PC-9 (cell line): ENCODE results near the gene NPC2. TPM values are rescaled to one million over a fixed set of nuclear protein-coding genes. Genes with fewer than 3 reads are reported as not detected.

ENCODE experiments used
- BruUV-seq: library from RNA; stranded (reverse); fragments of 400-500 nt; replicated peaks from 2 replicates; lab custom pipeline; 2021; lab: Mats Ljungman, UMichigan
- CTCF ChIA-PET: fragments of 300-600 bp; sonication (Branson Sonifier 250); formaldehyde crosslinking; loops from one replicate; lab custom pipeline; 2022; ENCODE audit warnings: antibody characterized with exemption; lab: Charles Lee
- POLR2A ChIA-PET: fragments of 300-600 bp; sonication (Branson Sonifier 250); formaldehyde crosslinking; loops from one replicate; lab custom pipeline; 2022; ENCODE audit warnings: antibody characterized with exemption; ENCODE audit not compliant: unreplicated experiment; lab: Charles Lee
- DNase-seq, 2 experiments: peaks; one replicate each; pipeline versions ENCODE4 v3.0.0 to v3.0.0-alpha.2; 2015 to 2022; ENCODE audit warnings: mixed read lengths in 1 of 2
- H2AFZ ChIP-seq: fragments of 200-600 bp; sonication (generic); 2 replicates; pipeline ENCODE4 v1.8.1; 2017; ENCODE audit warnings: antibody characterized with exemption
- H3F3A ChIP-seq: fragments of 200-600 bp; sonication (generic); 2 replicates; pipeline ENCODE4 v1.8.1; 2017; ENCODE audit warnings: antibody characterized with exemption, mild to moderate bottlenecking, low read depth; ENCODE audit not compliant: insufficient read depth
- H3K27ac ChIP-seq: fragments of 200-600 bp; sonication (generic); 2 replicates; pipeline ENCODE4 v1.6.1; 2016; ENCODE audit warnings: mixed run types
- H3K27me3 ChIP-seq: fragments of 200-600 bp; sonication (generic); 2 replicates; pipeline ENCODE4 v1.6.1; 2016; ENCODE audit warnings: low read depth, mixed run types; ENCODE audit not compliant: insufficient read depth
- H3K36me3 ChIP-seq: fragments of 200-600 bp; sonication (generic); 2 replicates; pipeline ENCODE4 v1.6.1; 2016; ENCODE audit warnings: low read depth, mixed run types
- H3K4me1 ChIP-seq: fragments of 200-600 bp; sonication (generic); replicated peaks from 2 replicates; pipeline ENCODE4 v1.6.1; 2016; ENCODE audit warnings: mixed run types; ENCODE audit not compliant: insufficient read depth
- H3K4me2 ChIP-seq: fragments of 200-600 bp; sonication (generic); 2 replicates; pipeline ENCODE4 v1.6.1; 2017; ENCODE audit warnings: mixed run types
- H3K4me3 ChIP-seq: fragments of 200-600 bp; sonication (generic); 2 replicates; pipeline ENCODE4 v1.6.1; 2016; ENCODE audit warnings: mixed run types
- H3K79me2 ChIP-seq: fragments of 200-600 bp; sonication (generic); 2 replicates; pipeline ENCODE4 v1.6.1; 2017; ENCODE audit warnings: low read depth, mixed run types
- H3K9me2 ChIP-seq: fragments of 200-600 bp; sonication (generic); 2 replicates; pipeline ENCODE4 v1.8.1; 2017; ENCODE audit warnings: mild to moderate bottlenecking; ENCODE audit not compliant: insufficient read depth
- H3K9me3 ChIP-seq: fragments of 200-600 bp; sonication (generic); 2 replicates; pipeline ENCODE4 v1.8.1; 2016; ENCODE audit warnings: low read depth; ENCODE audit not compliant: insufficient read depth
- H4K20me1 ChIP-seq: fragments of 200-600 bp; sonication (generic); 2 replicates; pipeline ENCODE4 v1.8.1; 2017; ENCODE audit not compliant: insufficient read depth
- EZH2 ChIP-seq: fragments of 200-600 bp; sonication (generic); IDR thresholded peaks from 2 replicates; pipeline ENCODE4 v1.8.0; 2017; ENCODE audit warnings: antibody characterized with exemption, low read depth
- intact Hi-C: fragments of 100-400 bp; cut with micrococcal nuclease; formaldehyde crosslinking; loops from one replicate; pipeline ENCODE4 v1.10.0; 2022; ENCODE audit not compliant: unreplicated experiment
- total RNA-seq: library from RNA; stranded (reverse); gene quantifications from 2 replicates; pipeline ENCODE4 v1.2.3, GENCODE V29; 2021
- TF ChIP-seq, protein P1 (sequence below): fragments of 200-600 bp; sonication (generic); conservative IDR thresholded peaks from 2 replicates; pipeline ENCODE4 v1.6.1; 2017; ENCODE audit warnings: mixed run types, antibody characterized with exemption, mild to moderate bottlenecking, moderate library complexity

Gene NPC2
- total RNA-seq, 1 experiment from 2014 or later, result 1,010 TPM

DNA sequence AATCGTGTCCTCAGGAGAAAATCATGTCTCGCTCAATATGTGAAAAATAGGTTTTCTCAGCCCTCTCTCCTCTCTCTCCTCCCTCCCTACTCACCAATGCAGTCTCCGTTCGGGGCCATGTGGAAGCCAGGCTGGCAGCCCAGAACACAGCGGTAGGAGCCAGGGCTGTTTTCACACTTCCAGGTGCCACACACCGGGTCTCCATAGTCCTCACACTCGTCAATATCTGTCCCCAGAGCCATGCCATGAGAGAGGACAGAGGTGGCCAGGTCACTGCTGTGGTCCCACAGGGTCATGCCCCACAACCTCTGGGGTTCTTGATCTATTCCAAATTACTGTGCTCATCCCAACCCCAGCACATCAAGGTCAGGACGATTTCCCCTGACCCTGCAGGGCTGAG is 14.0 kb upstream of the NPC2 start:
- TF ChIP-seq, protein P1, sequence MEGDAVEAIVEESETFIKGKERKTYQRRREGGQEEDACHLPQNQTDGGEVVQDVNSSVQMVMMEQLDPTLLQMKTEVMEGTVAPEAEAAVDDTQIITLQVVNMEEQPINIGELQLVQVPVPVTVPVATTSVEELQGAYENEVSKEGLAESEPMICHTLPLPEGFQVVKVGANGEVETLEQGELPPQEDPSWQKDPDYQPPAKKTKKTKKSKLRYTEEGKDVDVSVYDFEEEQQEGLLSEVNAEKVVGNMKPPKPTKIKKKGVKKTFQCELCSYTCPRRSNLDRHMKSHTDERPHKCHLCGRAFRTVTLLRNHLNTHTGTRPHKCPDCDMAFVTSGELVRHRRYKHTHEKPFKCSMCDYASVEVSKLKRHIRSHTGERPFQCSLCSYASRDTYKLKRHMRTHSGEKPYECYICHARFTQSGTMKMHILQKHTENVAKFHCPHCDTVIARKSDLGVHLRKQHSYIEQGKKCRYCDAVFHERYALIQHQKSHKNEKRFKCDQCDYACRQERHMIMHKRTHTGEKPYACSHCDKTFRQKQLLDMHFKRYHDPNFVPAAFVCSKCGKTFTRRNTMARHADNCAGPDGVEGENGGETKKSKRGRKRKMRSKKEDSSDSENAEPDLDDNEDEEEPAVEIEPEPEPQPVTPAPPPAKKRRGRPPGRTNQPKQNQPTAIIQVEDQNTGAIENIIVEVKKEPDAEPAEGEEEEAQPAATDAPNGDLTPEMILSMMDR, result no peak
- no peak for TF ChIP-seq EZH2
- POLR2A ChIA-PET, result interaction anchor here (0.6 kb wide), 1 partner anchor 29 kb away, joined by 4 read pairs; no protein-coding TSS in a partner anchor
- no peaks in the 10 kb centered on the region; the same call in 1 of the 2 replicates for H3K4me1 ChIP-seq
- no peaks in the 10 kb centered on the region for H3K9me3 ChIP-seq
- no TSS peak for BruUV-seq
- intact Hi-C loops, result no loop called here
- no peaks in the 10 kb centered on the region for H4K20me1 ChIP-seq
- no peak for DNase-seq
- H3K4me3 ChIP-seq, result no peak overlapping the region
- H3K4me2 ChIP-seq, result no peak overlapping the region
- H3K27me3 ChIP-seq, result no peaks in the 10 kb centered on the region
- H2AFZ ChIP-seq, result no peak overlapping the region
- no peak overlapping the region for H3K27ac ChIP-seq
- CTCF ChIA-PET, result no interaction called here
- H3K36me3 ChIP-seq, result peaks cover 4% of the 10 kb centered on the region; the same call in 1 of the 2 replicates
- H3K9me2 ChIP-seq, result no peaks in the 10 kb centered on the region
- H3F3A ChIP-seq, result 0 out of 2 replicates have a peak, but pooled peaks cover 8% of the 10 kb centered on the region
- H3K79me2 ChIP-seq, result no peaks in the 10 kb centered on the region

DNA sequence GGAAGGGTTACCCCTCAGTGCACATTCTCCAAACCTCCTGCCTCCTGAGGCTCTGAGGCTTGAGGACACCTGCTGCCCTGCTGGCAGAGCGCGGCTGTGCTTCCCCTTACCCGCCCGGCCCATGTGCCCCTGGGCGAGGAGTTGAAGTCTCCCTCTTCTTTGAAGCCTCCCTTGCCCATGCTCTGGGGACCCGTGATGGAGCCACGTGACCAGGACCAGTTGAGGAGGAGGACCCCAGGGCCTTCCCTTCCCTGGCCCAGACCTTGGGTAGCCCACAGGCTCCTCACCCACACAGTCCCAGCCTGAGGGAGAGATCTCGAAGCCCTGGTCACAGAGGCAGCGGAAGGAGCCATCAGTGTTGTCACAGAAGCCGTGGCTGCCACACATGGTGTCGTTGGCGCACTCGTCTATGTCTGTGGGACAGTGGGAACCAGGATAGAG is 13.3 kb upstream of the NPC2 start:
- Histone ChIP-seq H3K79me2 (no peaks in the 10 kb centered on the region), H3K27me3 (no peaks in the 10 kb centered on the region), H3K9me3 (no peaks in the 10 kb centered on the region), H4K20me1 (no peaks in the 10 kb centered on the region), H3K9me2 (no peaks in the 10 kb centered on the region), H3K4me3 (no peak overlapping the region), H3K4me1 (no peaks in the 10 kb centered on the region; the same call in 1 of the 2 replicates), H3K36me3 (peaks cover 4% of the 10 kb centered on the region; the same call in 1 of the 2 replicates), H3F3A (0 out of 2 replicates have a peak, but pooled peaks cover 8% of the 10 kb centered on the region), H3K4me2 (no peak overlapping the region), H3K27ac (no peak overlapping the region), H2AFZ (no peak overlapping the region)
- ChIA-PET POLR2A (no interaction called here), CTCF (no interaction called here)
- TF ChIP-seq, protein P1, result no peak
- no peak for TF ChIP-seq EZH2
- intact Hi-C loops, result no loop called here
- no peak for DNase-seq
- BruUV-seq, result no TSS peak

- DNase-seq, result no peak
- H3K27me3 ChIP-seq, result no peaks in the 10 kb centered on the region
- H3K4me1 ChIP-seq, result no peaks in the 10 kb centered on the region; the same call in 1 of the 2 replicates
- no peaks in the 10 kb centered on the region for H4K20me1 ChIP-seq
- no peaks in the 10 kb centered on the region for H3K79me2 ChIP-seq
- no peak overlapping the region for H3K4me3 ChIP-seq
- no peak overlapping the region for H2AFZ ChIP-seq
- no peak overlapping the region for H3K4me2 ChIP-seq
- H3K36me3 ChIP-seq, result peaks cover 1% of the 10 kb centered on the region; the same call in 1 of the 2 replicates
- H3K9me3 ChIP-seq, result no peaks in the 10 kb centered on the region
- H3F3A ChIP-seq, result 0 out of 2 replicates have a peak, but pooled peaks cover 8% of the 10 kb centered on the region
- H3K27ac ChIP-seq, result no peak overlapping the region
- ChIA-PET CTCF (interaction anchor here (0.6 kb wide), 1 partner anchor 208 kb away, joined by 7 read pairs; no protein-coding TSS in a partner anchor), POLR2A (no interaction called here)
- TF ChIP-seq, protein P1, result no peak
- no peak for TF ChIP-seq EZH2
- no TSS peak for BruUV-seq
- no peaks in the 10 kb centered on the region for H3K9me2 ChIP-seq
- intact Hi-C loops, result no loop called here
Measured at GRCh38 chr14:74505831-74506230, 12.7 kb upstream of the NPC2 start.
